ENCODE data around the gene FERMT2. TPM values are rescaled to one million over a fixed set of nuclear protein-coding genes. Genes with fewer than 3 reads are reported as not detected.

The FERMT2 gene
- total RNA-seq, 1 experiment from 2014 or later, result 33.3 TPM

DNA sequence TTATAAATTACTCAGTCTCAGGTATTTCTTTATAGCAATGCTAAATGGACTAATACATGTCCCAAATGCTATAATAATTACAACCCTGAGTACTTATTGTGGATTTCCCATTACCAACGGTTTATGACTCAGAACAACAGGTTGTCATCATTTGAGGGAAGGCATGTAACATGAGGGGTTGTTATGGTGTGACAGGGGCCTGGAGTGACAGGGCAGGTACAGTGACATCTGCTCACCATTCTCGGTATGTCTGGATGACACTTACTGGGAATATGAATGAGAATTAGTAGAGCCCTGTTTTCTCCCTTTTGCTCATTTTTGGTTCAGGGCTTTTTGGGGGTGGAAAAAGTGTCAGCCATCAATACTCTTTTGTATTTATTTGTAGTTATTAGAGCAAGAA lies 36.2 kb upstream of the FERMT2 start:
- Histone ChIP-seq H3K4me1 (ENCODE audit: control insufficient read depth, insufficient read depth, low read length) (no peaks in the 10 kb centered on the region), H3K27ac (ENCODE audit: low read length) (no peak overlapping the region), H3K4me3 (ENCODE audit: low read depth in 2 of 2, low read length in 2 of 2) (no peak overlapping the region), H3K9me3 (ENCODE audit: control insufficient read depth, insufficient read depth, low read depth, low read length) (no peaks in the 10 kb centered on the region), H3K27me3 (ENCODE audit: control insufficient read depth, insufficient read depth, low read length) (no peaks in the 10 kb centered on the region; the same call in 1 of the 2 replicates), H3K36me3 (ENCODE audit: control insufficient read depth, insufficient read depth, low read length) (no peaks in the 10 kb centered on the region)
- TF ChIP-seq POLR2AphosphoS5 (IDR thresholded peaks at IDR 0.05; ENCODE audit: low read depth, low read length) (no peak), TCF7L2 (IDR thresholded peaks at IDR 0.05; ENCODE audit: low read depth, low read length) (no peak), SIN3A (IDR thresholded peaks at IDR 0.05; ENCODE audit: borderline replicate concordance, insufficient read depth, low read depth, low read length) (no peak)
- TF ChIP-seq, protein P1, sequence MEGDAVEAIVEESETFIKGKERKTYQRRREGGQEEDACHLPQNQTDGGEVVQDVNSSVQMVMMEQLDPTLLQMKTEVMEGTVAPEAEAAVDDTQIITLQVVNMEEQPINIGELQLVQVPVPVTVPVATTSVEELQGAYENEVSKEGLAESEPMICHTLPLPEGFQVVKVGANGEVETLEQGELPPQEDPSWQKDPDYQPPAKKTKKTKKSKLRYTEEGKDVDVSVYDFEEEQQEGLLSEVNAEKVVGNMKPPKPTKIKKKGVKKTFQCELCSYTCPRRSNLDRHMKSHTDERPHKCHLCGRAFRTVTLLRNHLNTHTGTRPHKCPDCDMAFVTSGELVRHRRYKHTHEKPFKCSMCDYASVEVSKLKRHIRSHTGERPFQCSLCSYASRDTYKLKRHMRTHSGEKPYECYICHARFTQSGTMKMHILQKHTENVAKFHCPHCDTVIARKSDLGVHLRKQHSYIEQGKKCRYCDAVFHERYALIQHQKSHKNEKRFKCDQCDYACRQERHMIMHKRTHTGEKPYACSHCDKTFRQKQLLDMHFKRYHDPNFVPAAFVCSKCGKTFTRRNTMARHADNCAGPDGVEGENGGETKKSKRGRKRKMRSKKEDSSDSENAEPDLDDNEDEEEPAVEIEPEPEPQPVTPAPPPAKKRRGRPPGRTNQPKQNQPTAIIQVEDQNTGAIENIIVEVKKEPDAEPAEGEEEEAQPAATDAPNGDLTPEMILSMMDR (IDR thresholded peaks at IDR 0.05), result no peak
- TF ChIP-seq, protein P2, sequence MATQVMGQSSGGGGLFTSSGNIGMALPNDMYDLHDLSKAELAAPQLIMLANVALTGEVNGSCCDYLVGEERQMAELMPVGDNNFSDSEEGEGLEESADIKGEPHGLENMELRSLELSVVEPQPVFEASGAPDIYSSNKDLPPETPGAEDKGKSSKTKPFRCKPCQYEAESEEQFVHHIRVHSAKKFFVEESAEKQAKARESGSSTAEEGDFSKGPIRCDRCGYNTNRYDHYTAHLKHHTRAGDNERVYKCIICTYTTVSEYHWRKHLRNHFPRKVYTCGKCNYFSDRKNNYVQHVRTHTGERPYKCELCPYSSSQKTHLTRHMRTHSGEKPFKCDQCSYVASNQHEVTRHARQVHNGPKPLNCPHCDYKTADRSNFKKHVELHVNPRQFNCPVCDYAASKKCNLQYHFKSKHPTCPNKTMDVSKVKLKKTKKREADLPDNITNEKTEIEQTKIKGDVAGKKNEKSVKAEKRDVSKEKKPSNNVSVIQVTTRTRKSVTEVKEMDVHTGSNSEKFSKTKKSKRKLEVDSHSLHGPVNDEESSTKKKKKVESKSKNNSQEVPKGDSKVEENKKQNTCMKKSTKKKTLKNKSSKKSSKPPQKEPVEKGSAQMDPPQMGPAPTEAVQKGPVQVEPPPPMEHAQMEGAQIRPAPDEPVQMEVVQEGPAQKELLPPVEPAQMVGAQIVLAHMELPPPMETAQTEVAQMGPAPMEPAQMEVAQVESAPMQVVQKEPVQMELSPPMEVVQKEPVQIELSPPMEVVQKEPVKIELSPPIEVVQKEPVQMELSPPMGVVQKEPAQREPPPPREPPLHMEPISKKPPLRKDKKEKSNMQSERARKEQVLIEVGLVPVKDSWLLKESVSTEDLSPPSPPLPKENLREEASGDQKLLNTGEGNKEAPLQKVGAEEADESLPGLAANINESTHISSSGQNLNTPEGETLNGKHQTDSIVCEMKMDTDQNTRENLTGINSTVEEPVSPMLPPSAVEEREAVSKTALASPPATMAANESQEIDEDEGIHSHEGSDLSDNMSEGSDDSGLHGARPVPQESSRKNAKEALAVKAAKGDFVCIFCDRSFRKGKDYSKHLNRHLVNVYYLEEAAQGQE (IDR thresholded peaks at IDR 0.05; ENCODE audit: insufficient read depth in 1 of 2, low read depth in 2 of 2, low read length in 1 of 2), result no peak
- ChIA-PET POLR2A (no interaction called here), CTCF (no interaction called here)
- in situ Hi-C loops (cut with HindIII; ENCODE audit: low pct_unique_long_range_greater_than_20kb, low sequenced_read_pairs) (no loop called here), intact Hi-C loops (cut with micrococcal nuclease; ENCODE audit: unreplicated experiment) (no loop called here)
- DNase-seq (ENCODE audit: low read depth, low spot score) (no peak), ATAC-seq (no peak)
- BruUV-seq (replicated peaks), result no TSS peak

DNA sequence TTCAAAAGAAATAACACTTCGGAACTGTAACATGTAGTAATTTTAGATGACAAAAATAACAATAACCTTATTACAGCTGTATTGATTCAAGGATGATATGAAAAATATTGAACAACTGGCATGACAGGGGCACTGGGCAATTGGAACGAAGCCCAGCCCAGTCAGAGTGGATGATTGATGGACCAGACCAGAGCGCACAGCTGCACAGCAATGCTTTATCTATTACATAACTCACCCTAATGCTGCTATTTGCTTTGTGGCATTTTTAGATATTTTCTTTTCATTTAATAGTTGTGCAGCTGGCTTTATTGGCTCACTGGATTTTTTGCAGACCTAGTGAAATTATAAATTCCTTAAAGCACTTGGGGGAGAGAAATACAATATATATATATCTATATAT lies 26.9 kb upstream of the FERMT2 start:
- intact Hi-C loops (cut with micrococcal nuclease; ENCODE audit: unreplicated experiment) (no loop called here), in situ Hi-C loops (cut with HindIII; ENCODE audit: low pct_unique_long_range_greater_than_20kb, low sequenced_read_pairs) (no loop called here)
- ATAC-seq (no peak), DNase-seq (ENCODE audit: low read depth, low spot score) (no peak)
- CTCF ChIA-PET, result no interaction called here
- no peaks in the 10 kb centered on the region for H3K36me3 ChIP-seq (ENCODE audit: control insufficient read depth, insufficient read depth, low read length)
- H3K4me3 ChIP-seq (ENCODE audit: low read depth in 2 of 2, low read length in 2 of 2), result no peak overlapping the region
- no TSS peak for BruUV-seq (replicated peaks)
- no peaks in the 10 kb centered on the region for H3K4me1 ChIP-seq (ENCODE audit: control insufficient read depth, insufficient read depth, low read length)
- TF ChIP-seq TCF7L2 (IDR thresholded peaks at IDR 0.05; ENCODE audit: low read depth, low read length) (no peak), POLR2AphosphoS5 (IDR thresholded peaks at IDR 0.05; ENCODE audit: low read depth, low read length) (no peak), SIN3A (IDR thresholded peaks at IDR 0.05; ENCODE audit: borderline replicate concordance, insufficient read depth, low read depth, low read length) (no peak)
- TF ChIP-seq, protein P2 (IDR thresholded peaks at IDR 0.05; ENCODE audit: insufficient read depth in 1 of 2, low read depth in 2 of 2, low read length in 1 of 2), result no peak
- TF ChIP-seq, protein P1 (IDR thresholded peaks at IDR 0.05), result no peak
- no peaks in the 10 kb centered on the region for H3K27me3 ChIP-seq (ENCODE audit: control insufficient read depth, insufficient read depth, low read length)
- POLR2A ChIA-PET, result no interaction called here
- H3K27ac ChIP-seq (ENCODE audit: low read length), result no peak overlapping the region
- no peaks in the 10 kb centered on the region for H3K9me3 ChIP-seq (ENCODE audit: control insufficient read depth, insufficient read depth, low read depth, low read length)
